Measurements from ENCODE around the gene CAMK1D.
A peak's percentile ranks its signal among the peaks of the same experiment; 100 is the strongest.
"Not testable (repeated sequence)": the region's sequence is repeated elsewhere in the genome, so short reads cannot be mapped to it uniquely, and the experiment has no call there.

Gene CAMK1D

DNA sequence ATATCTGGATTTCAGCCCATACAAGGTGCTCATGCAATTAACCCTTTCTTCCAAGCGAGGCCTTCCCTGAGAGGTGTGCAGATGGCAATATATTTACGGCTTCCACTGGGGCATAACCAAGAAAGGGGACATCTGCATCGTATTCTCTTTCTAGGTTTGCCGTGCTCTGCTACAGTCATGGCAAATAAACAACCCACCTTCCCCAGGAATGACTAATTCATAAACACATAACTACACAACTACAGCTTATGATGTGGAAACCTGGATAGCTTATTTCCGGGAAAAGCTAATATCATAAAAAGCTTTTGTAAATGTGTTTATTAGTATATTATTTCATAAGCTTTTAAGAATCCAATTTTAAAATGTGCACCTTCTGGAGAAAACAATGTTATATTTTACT is 120.0 kb downstream of the CAMK1D start:
- DNase-seq (ENCODE audit: low spot score) = no peak

DNA sequence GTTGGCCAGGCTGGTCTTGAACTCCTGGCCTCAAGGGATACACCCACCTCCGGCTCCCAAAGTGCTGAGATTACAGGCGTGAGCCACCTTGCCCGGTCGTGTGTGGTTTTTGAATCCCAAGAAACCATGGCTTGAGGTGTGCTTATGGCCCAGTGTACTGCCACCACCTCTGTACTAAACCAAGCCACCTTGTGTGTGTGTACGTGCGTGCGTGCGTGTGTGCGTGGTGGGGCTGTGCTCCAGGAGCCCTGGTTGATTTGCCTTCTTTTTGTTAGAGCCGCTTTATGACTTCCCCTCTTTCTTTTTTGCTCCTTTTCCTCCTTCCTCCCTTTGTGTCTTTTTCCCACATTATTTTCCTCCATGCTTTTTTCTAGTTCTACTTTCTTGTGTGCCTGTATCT is 121.4 kb downstream of the CAMK1D start:
- no peak for DNase-seq (ENCODE audit: low spot score)

GRCh38 chr10:12471135-12471534 is 121.8 kb downstream of the CAMK1D start:
- DNase-seq (ENCODE audit: low spot score) = no peak

- no peak for DNase-seq (ENCODE audit: low spot score)
Measured at GRCh38 chr10:12473491-12473890, 124.1 kb downstream of the CAMK1D start.

DNA sequence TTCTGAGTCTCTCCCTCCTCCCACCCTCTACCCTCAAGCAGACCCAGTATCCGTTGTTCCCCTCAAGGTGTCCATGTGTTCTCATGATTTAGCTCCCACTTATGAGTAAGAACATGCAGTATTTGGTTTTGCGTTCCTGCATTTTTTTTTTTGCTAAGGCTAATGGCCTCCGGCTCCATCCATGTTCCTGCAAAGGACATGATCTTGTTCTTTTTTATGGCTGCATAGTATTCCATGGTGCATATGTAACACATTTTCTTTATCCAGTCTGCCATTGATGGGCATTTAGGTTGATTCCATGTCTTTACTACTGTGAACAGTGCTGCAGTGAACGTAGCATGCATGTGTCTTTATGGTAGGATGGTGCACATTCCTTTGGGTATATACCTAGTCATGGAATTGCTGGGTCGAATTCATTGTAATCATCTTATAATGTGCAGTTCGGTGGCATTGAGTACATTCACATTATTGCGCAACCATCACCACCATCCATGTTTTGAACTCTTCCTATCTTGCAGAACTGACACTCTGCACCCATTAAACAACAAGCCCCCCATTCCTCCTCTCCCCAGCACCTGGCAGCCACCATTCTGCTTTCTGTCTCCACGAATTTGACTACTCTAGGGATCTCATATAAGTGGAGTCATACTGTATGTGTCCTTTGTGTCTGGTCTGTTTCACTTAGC is 125.5 kb downstream of the CAMK1D start:
- no peak for DNase-seq (ENCODE audit: low spot score)

GRCh38 chr10:12476656-12477055 is 127.3 kb downstream of the CAMK1D start:
- no peak for DNase-seq (ENCODE audit: low spot score)

DNA sequence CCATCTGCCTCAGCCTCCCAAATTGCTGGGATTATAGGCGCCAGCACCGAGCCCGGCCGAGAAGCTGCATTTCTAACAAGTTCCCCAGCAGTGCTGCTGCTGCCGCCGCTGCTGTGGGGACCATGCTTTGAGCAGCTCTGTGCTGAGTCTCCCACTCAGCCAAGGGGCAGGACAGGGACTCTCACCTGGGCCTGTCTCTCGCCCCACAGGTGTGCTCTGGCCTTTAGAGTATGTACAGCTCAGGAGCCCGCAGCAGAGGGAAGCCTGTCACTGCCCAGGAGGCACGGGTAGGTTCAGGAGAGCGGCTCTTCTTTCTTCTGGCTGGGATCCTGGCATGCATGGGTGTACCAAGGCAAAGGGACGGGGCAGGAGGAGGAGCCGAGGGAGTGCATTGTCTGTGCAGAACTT is 130.1 kb downstream of the CAMK1D start:
- DNase-seq (ENCODE audit: low spot score) = no peak

DNA sequence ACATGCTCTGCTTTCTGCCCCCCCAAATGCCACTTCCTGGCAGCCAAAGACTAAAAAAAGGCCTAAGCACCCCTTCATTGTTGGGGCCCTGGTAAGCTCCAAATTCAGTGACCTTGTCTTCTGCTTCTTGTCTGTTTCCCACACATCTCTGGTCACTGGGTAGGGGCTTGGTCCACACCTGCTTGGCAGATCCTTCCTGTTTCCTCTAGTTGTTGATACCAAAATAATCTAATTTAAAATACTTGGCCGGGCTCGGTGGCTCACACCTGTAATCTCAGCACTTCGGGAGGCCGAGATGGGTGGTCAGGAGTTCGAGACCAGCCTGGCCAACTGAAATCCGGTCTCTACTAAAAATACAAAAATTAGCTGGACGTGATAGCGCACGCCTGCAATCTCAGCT is 130.6 kb downstream of the CAMK1D start:
- DNase-seq (ENCODE audit: low spot score) = no peak

- no peak for DNase-seq (ENCODE audit: low spot score)
Measured at GRCh38 chr10:12480440-12480839, 131.1 kb downstream of the CAMK1D start.

GRCh38 chr10:12481924-12482323 is 132.6 kb downstream of the CAMK1D start:
- DNase-seq (ENCODE audit: low spot score) = no peak

DNA sequence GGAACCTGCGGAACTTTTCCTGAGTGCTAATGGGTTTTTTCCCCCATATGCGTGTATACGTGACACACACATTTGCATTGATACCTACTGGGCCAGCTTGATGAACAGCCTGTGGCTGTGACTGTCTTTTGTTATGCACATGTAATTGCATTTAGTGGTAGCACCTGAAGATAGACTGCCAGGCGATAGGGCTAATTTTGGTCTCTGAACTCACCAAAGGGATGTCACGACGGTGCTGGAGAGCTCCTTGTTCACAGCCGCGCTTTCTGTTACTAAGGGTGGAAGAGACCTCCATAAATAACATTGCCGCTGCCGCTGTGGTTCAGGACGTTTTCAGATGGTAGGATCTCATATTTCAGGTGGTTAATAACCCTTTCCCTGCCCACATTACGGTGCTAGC is 133.2 kb downstream of the CAMK1D start:
- DNase-seq (ENCODE audit: low spot score) = no peak

DNA sequence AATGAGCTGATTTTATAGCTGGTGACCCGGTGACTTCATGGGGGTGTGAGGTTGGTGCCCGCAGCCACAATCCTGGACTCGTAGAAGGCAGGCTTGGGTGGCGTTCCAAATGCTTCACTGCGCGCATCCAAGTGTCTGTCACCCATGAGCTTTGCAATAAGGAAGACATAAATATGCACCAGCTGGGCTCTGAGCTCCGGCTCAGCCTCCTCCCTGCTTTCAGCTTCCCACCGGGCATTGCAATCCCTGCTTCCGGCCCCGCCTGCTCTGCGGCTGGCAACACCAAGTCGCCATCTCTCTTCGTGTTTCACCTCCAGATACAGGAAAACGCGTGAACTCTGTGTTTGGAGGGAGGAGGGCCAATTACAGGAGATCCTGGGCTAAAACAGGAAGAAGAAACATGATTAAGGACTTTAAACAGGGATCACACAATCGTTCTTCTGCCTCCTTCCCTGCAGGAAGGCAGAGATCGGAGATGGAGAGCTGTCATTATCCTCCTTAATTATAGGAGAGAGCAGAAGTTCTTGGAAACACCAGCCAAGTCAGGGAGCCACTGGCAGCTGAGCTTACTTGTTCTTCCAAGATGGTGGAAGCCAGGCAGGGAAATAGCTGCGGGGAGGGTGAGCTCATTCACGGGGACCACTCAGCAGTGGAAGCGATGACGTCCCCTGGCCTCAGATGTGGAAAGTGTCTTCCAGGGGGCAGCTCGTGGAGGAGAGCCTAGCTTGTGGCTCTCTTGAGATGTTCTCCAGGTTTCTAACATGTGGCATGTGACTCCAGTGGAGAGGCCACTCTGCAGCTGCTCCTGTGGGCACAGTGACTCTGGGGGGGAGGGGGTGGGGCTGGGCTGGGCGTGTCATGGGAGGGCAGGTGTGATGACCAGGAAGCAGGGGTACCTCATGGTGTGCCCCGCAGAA is 134.9 kb downstream of the CAMK1D start:
- peak; percentile 3 for DNase-seq (ENCODE audit: low spot score)

DNA sequence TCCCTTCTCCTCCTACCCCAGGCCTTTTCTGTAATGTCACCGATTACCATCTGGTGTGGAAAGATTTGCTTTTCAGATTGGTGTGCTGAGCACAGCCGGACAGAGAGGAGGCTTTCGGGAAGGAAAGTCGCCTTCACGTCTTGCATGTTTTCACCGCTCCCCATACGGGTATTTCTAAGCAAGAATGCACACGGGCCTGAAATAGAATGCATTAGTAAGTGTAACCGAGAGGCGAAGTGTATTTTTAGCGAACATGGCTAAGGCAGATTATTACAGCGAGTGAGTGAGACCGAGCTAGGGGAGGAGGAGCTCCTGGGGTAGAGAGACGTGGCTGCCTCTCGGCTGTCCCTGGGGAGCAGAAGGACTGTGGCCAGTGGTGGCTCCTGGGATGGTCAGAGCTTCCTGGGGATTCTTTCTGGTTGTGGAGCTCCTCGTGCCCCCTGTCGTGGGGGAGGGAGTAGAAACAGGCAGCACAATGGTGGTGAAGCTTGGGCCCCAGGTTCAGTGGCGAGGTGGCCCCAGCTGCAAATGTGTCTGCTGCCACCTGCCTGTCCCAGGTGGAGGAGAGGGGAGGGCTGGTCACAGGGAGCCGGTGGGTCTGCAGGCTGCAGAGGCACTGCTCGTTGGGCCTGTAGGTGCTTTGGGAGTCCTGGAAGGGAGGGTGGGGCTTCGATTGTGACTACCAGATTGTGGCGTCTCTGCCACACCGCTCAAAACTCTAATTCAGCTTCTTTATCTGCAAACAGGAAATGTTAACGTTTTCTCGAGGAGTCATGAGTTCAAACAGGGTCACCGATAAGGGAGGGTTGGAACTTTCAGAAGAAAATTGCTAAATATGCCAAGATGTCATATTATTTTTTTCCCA is 135.8 kb downstream of the CAMK1D start:
- no peak for DNase-seq (ENCODE audit: low spot score)

GRCh38 chr10:12487366-12487765 is 138.0 kb downstream of the CAMK1D start:
- no peak for DNase-seq (ENCODE audit: low spot score)

DNA sequence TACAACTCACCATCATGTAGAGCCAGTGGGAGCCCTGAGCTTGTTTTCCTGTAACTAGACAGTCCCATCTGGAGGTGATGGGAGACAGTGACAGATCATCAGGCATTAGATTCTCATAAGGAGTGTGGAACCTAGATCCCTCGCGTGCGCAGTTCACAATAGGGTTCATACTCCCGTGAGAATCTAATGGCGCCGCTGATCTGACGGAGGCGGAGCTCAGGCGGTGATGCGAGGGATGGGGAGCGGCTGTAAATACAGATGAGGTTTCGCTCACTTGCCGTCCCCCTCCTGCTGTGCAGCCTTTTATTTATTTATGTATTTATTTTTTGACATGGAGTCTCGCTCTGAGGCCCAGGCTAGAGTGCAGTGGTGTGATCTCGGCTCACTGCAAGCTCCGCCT is 139.3 kb downstream of the CAMK1D start:
- DNase-seq (ENCODE audit: low spot score) = no peak

DNA sequence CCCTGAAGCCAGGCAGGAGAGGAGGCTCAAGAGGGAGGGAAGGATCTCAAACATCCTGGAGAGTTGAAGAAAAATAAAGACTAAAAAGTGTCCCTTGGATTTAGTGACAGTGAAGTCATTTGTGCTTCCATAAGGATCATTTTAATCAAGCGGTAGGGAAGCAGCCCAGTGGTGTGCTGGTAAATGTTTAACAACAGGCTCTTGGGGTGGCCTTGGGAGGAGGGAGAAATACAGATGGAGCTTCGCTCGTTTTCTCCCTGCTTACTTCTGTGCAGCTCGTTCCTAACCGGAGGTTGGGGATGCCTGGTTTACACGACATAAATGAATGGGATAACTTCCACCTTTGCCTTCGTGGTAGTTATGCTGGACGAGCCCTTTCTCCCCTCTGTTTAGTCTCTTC is 140.0 kb downstream of the CAMK1D start:
- DNase-seq (ENCODE audit: low spot score) = no peak

- no peak for DNase-seq (ENCODE audit: low spot score)
Measured at GRCh38 chr10:12489806-12490205, 140.5 kb downstream of the CAMK1D start.

- no peak for DNase-seq (ENCODE audit: low spot score)
Measured at GRCh38 chr10:12490963-12491362, 141.6 kb downstream of the CAMK1D start.

DNA sequence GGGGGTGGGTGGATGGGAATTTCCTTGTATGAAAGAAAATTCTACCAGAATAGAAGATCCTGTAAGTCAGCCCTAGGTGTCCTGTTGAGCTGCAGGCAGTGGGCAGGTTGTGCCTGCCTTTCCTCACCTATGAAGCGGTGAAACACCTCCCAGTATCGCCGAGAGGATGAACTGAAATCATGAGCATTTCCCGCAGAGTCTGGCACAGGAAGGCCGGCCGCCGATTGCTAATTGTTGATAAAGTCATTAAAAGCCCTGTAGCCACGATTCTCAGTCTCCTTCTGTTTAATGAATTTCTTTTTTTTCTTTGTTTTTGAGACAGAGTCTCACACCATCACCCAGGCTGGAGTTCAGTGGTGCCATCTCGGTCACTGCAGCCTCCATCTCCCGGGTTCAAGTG is 142.1 kb downstream of the CAMK1D start:
- DNase-seq (ENCODE audit: low spot score) = no peak

- no peak for DNase-seq (ENCODE audit: low spot score)
Measured at GRCh38 chr10:12492016-12492415, 142.7 kb downstream of the CAMK1D start.

DNA sequence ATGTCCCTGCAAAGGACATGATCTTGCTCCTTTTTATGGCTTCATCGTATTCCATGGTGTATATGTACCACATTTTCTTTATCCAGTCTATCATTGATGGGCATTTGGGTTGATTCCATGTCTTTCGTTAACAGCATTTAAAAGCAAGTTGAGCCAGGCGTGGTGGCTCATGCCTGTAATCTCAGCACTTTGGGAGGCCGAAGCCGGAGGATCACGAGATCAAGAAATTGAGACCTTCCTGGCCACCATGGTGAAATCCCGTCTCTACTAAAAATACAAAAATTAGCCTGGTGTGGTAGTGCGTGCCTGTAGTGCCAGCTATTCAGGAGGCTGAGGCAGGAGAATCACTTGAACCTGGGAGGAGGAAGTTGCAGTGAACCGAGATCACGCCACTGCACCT is 147.7 kb downstream of the CAMK1D start:
- not testable (repeated sequence) for DNase-seq (ENCODE audit: low spot score)
